ENCODE measurements around the gene AMMECR1L.
"Not testable (repeated sequence)": the region's sequence is repeated elsewhere in the genome, so short reads cannot be mapped to it uniquely, and the experiment has no call there.

AMMECR1L gene

DNA sequence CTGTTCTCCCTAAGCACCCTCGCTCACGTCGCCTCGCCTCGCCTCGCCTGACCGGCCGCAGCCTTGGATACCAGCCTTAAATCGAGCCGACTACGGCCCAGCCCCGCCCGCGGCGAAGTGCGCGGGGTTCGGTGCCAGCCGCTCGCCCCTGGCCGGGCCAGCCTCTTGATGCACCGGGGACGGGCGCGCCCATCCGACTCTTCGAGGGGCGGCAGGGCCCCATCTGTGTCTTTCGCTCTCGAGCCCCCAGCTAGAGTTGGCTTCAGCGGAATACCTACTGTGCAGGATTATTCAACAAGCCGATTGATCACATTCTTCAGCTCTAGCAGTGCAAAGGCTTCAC, 808 bp upstream of the AMMECR1L start:
- not testable (repeated sequence) for DNase-seq

- peak; percentile 45 for DNase-seq
Observed at GRCh38 chr2:127884861-127885740, 655 bp downstream of the AMMECR1L start.

DNA sequence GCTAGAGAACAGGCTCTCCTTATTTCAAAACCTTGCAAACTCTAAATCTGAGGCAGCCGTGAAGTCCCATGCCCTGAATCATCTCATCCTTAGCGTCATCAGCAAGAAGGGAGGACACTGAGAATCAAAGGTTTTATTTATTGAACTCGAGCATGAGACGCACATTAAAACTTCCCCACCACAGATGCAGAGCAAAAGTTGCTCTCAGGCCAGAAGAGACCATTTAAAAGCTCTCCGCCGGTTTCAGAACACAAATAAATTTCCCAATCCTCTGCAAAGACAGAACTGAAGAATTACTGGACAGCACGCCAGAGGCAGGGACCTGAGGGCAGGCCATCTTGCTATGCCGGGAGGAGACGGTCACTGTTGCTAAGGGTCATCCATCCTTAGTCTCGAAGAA, 1.3 kb downstream of the AMMECR1L start:
- no peak for DNase-seq

DNA sequence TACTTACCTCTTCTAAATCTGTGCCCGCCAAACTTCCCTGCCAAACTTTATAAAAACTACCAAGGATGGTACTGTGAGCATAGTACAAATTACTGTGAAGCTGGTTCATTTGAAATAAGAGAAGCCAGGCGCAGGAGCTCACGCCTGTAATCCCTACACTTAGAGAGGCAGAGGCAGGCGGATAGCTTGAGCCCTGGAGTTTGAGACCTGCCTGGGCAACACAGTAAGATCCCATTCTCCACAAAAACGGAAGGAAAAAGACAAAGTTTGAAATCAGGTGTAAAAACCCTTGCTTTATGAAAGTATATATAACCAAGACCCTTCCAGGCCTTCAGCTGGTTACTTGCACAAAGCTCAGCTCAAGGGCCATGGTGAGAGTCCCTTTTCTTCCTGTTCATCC, 5.9 kb downstream of the AMMECR1L start:
- DNase-seq, result no peak

GRCh38 chr2:127877626-127878025, 8.1 kb downstream of the AMMECR1L start:
- no peak for DNase-seq

- DNase-seq, result no peak
Observed at GRCh38 chr2:127877136-127877535, 8.6 kb downstream of the AMMECR1L start.

DNA sequence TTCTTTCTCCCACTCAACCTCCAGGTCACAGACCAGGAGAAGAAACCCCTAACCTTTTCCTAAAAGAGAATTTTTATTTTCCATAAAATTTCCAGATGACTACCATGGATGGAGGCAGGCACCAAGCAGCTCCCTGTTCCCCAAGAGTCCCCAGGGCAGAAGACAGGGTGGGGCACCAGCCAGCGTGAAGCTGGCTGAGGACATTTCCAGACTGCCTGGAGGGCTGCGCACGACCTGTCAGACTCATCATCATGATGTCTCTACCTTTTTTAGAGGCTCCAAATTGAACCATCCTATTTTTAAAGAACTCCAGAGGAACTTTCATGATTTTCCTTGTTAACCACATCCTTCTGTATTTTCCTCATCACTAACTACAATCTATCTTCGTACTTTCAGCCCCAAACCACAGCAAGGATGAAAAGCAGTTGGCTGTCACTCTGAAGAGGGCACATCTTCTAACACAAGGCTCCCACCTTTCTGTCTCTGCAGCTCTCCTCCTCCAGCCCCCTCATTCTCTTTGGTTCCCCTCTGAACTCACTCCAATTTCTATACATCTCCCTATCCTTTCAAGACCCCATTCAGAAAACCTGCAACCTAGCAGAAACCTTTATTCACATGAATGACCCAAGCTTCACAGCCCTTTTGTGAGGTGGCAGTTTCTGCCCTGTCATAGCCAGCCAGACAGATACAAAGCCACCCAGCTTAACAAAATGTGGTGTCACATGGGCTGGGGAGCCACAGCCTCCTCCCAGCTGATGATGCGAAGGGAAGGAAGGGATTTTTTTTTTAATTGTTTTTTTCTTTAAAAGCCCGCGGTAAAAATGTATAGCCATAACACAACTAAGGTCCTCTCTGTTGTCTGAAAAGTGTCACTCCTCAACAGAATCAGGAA, 11.1 kb downstream of the AMMECR1L start:
- no peak for DNase-seq

GRCh38 chr2:127873707-127874303, 12.0 kb downstream of the AMMECR1L start:
- no peak for DNase-seq

DNA sequence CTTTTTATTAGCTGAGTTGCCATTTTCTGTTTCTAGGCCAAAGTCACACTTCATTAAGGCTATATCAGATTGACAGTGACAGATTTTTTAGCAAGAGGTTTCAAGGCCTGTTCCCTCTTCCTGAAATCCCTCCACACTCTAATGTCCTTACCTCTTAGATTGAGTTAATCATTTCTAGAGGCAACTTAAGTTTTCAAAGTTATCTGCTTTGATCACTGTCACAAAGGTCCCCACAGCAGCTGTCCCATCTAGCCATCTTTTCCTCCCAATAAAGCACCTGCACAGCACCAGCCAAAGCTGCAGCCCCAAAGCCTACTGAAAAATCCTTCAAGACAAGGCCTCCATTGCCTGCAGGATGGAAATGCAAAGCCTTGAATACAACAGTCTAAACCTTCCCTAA, 13.4 kb downstream of the AMMECR1L start:
- no peak for DNase-seq

DNA sequence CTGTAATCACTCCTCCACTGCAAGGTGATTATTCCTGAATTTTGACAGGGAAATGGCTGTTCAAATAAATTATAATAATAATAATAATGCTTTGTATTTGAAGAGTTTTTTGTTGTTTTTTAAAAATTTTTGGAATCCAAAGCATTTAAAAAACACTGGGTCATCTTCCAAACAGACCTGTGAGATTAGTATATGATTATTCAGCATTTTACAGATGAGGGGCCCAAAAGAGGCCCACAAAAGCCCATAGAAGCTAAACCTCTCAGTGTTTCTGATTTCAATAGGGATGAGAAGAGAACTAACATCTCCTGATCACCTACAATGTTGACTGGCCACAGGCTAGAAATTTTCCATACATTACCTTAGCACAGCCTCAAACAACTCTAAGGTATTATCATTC, 19.8 kb downstream of the AMMECR1L start:
- DNase-seq, result no peak

DNA sequence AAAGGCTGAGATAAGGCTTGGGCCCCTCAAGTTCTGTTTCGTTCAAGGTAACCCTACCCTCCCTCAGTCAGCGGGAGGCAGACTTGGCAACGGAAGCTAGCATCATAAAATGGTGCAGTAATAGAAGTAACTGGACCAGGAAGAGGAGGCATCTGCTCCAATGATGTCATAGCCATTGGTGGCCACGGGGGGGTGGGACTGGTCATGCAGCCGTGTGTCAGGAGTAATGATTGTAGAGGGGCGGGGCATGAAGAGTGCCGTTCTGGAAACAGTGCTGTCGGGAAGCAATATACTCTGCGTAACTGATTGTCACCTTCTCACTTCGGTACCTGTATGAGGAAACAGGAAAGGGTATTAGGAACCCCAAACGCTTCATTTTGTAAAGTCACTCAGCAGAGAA, 20.9 kb downstream of the AMMECR1L start:
- DNase-seq, result no peak

DNA sequence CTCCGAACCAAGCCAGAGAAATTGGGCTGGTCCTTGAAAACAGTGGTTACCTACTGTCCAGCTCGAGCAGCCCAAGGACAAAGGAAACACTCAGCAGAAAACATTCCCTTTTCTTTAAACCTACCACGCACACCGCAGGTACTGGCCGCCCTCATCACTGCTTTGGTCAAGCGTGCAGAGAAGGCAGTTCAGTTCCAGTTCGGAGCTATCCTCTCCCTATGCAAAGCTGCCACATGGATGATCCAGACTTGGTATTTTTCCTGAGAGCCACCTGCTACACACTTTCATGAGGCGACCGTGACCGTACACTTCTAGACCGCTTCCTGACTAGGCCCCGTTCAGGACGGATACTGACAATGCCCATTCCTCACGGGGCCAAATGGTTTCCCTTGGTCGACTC, 23.5 kb downstream of the AMMECR1L start:
- DNase-seq, result no peak

DNA sequence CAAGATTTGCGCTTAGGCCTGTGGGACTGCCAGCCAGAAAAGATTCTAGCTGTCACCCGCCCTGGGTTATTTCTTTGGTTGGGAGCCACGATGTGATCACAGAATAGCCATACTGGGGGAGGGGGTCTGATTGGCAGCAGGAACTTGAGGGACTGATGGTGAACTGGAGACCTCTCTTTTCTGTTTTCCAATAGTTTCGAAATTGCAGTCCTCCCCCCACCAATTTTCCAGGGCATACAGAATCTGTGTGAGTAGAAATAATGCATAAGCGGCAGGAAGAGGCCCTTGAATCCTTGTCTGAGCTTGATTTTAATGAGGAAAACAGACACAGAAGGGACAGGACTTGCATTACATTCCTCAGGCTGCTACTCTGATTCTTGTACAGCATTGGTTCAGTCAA, 25.6 kb downstream of the AMMECR1L start:
- DNase-seq, result no peak

- DNase-seq, result peak; percentile 56
Observed at GRCh38 chr2:127859712-127860085, 26.1 kb downstream of the AMMECR1L start.

- peak; percentile 65 for DNase-seq
Observed at GRCh38 chr2:127857265-127857808, 28.4 kb downstream of the AMMECR1L start.

- no peak for DNase-seq
Observed at GRCh38 chr2:127853671-127854070, 32.1 kb downstream of the AMMECR1L start.

- DNase-seq, result no peak
Observed at GRCh38 chr2:127852388-127852787, 33.4 kb downstream of the AMMECR1L start.

DNA sequence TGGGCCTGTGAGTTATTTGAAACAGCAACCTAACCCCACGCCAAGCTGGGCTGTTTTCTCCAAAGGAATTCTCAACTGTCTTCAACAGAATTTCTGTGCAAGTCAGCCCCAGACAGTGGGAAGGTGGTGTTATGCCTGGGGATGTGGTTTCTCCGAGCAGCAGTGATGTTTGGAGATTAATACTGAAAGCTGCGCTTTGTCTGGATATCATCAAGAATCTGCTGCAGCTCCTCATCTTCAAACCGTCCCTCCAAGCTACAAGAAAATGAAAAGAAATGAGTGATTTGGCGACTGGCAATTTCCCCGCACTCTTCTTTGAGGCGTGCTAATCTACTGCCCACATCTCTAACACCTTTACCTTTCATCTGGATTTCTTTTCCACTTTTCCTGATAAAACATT, 37.8 kb downstream of the AMMECR1L start:
- DNase-seq, result no peak

DNA sequence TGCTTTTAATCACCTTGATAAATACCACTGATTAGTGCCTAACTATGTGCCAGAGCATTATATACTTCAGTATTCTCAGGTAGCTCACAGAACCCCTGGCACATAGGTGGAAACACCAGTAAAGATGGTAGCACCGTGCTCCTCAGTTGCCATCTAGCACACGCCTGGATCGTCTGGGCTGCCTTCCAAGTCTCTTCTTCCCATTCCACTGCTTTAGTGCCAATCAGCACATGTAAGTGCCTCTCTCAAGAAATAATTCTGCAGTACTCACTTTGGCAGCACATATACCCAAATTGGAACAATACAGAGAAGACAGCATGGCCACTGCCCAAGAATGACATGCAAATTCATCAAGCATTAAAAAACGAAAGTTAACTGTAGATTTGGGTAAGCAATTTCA, 40.8 kb downstream of the AMMECR1L start:
- no peak for DNase-seq

GRCh38 chr2:127843677-127844076, 42.1 kb downstream of the AMMECR1L start:
- no peak for DNase-seq

- no peak for DNase-seq
Observed at GRCh38 chr2:127841466-127842178, 44.1 kb downstream of the AMMECR1L start.

- no peak for DNase-seq
Observed at GRCh38 chr2:127840893-127841292, 44.9 kb downstream of the AMMECR1L start.

DNA sequence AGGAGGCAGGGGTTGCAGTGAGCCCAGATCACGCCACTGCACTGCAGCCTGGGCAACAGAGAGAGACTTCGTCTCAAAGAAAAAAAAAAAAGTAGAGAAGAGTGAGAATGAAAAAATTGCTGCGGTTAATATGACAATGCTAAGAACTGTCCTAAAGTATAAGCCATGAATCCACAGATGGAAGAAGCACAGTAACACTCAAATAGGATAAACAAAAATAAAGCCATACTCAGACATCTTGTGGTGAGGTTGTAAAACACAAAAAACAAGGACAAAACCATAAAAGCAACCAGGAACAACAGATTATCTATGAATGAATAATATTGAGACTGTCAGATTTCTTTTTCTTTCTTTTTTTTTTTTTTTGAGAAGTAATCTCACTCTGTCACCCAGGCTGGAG, 50.8 kb downstream of the AMMECR1L start:
- no peak for DNase-seq

Measured in NCI-H146 (cell line).